Smooth muscle cell (in vitro differentiated cells): Measurements from ENCODE around the gene LLGL2. TPM values are rescaled to one million over a fixed set of nuclear protein-coding genes. Genes with fewer than 3 reads are reported as not detected.

Source experiments
- DNase-seq: peaks from one replicate; lab custom pipeline; 2025; ENCODE audit not compliant: unreplicated experiment; lab: John Stamatoyannopoulos, UW
- H2AFZ ChIP-seq: fragments of 200-600 bp; sonication (generic); 2 replicates; pipeline ENCODE4 v1.6.0; 2016; ENCODE audit warnings: antibody characterized with exemption, low read depth, mild to moderate bottlenecking
- H3F3A ChIP-seq: fragments of 200-600 bp; sonication (generic); 2 replicates; pipeline ENCODE4 v1.6.0; 2017; ENCODE audit warnings: antibody characterized with exemption, low read depth
- H3K27ac ChIP-seq: fragments of 200-600 bp; sonication (generic); 2 replicates; pipeline ENCODE4 v1.5.1; 2016; ENCODE audit warnings: low read depth, mild to moderate bottlenecking
- H3K27me3 ChIP-seq: fragments of 200-600 bp; sonication (generic); 2 replicates; pipeline ENCODE4 v1.6.1; 2016; ENCODE audit warnings: low read depth, mild to moderate bottlenecking
- H3K36me3 ChIP-seq: fragments of 200-600 bp; sonication (generic); 2 replicates; pipeline ENCODE4 v1.5.1; 2016; ENCODE audit warnings: low read depth
- H3K4me1 ChIP-seq: fragments of 200-600 bp; sonication (generic); 2 replicates; pipeline ENCODE4 v1.5.1; 2016; ENCODE audit warnings: low read depth
- H3K4me2 ChIP-seq: fragments of 200-600 bp; sonication (generic); 2 replicates; pipeline ENCODE4 v1.6.0; 2016; ENCODE audit warnings: mild to moderate bottlenecking
- H3K4me3 ChIP-seq: fragments of 200-600 bp; sonication (generic); 2 replicates; pipeline ENCODE4 v1.5.1; 2016; ENCODE audit warnings: mild to moderate bottlenecking
- H3K79me2 ChIP-seq: fragments of 200-600 bp; sonication (generic); 2 replicates; pipeline ENCODE4 v1.6.0; 2016; ENCODE audit warnings: low read depth, mild to moderate bottlenecking
- H3K9ac ChIP-seq: fragments of 200-600 bp; sonication (generic); 2 replicates; pipeline ENCODE4 v1.6.0; 2016; ENCODE audit warnings: low read depth
- H3K9me3 ChIP-seq: fragments of 200-600 bp; sonication (generic); replicated peaks from 2 replicates; pipeline ENCODE4 v1.5.1; 2016; ENCODE audit warnings: low read depth
- H4K20me1 ChIP-seq: fragments of 200-600 bp; sonication (generic); 2 replicates; pipeline ENCODE4 v1.6.0; 2016; ENCODE audit warnings: low read depth
- whole genome bisulfite sequencing: methylation state at CpG from one replicate; pipeline ENCODE4 v1.1.7; 2016; ENCODE audit warnings: low lambda C conversion rate; 5-methylcytosine and 5-hydroxymethylcytosine counted together
- polyA plus RNA-seq: library from polyadenylated mRNA; unstranded; fragments of >200 nt; fragmentation: Nextera tagmentation; extraction: Ambion mirVana; gene quantifications from 2 replicates; pipeline ENCODE4 v1.2.1, GENCODE V29; 2016
- total RNA-seq: library from RNA; depleted of rRNA; stranded (reverse); fragments of >200 nt; gene quantifications from 2 replicates; pipeline ENCODE4 v1.2.3, GENCODE V29; 2014
- TF ChIP-seq, protein P1 (sequence below): fragments of 200-600 bp; sonication (generic); IDR thresholded peaks from 2 replicates; pipeline ENCODE4 v1.5.1; 2017; ENCODE audit warnings: borderline replicate concordance, mild to moderate bottlenecking, antibody characterized with exemption; ENCODE audit not compliant: insufficient read depth, poor library complexity, severe bottlenecking

The LLGL2 gene
- total and polyA plus RNA-seq, 2 experiments from 2014 or later = 9.9 to 12.7 TPM

DNA sequence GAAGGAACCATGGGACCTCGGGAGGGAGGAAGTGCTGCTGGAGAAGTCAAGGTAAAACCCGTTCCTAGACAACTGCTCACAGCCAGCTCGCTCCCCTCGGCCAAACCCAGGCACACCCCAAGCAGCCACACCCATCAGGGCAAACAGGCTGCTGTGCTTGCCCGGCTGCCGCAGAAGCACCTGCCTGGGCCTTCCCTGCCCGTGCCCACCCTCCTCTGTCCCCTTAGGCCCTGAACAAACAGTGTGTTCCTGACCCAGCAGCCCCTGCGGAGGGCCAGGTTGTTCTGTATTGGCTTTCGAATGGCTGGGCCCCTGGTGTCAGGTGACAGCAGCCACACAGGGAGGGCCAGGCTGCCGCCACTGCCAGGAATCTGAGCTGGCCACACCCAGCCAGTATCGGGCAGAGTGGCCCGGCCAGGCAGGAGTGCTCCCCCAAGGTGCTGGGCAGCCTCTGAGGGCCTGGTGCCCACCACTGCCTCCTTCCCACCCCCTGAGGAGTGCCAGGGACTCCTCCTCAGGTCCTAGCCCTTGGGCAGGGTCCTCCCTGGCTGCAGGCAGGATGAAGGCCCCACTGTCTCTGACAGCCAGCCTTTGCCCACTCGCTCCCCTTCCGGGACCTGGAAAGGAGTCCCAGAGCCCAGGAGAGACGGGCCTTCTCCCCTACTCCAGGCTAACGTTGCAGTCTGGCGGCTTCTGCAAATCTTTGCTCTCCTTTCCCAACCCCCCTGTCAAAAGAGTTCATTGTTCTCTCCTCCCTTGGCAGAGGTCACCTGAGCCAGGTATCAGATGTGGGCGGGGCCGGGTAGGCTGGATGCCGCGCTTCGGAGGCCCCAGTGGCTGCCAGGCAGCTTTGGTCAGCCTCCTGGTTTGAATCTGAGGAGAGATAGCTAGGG, 24.0 kb downstream of the LLGL2 start:
- DNase-seq = no peak
- no peak overlapping the region for H3K9ac ChIP-seq
- H3K27me3 ChIP-seq = no peaks in the 10 kb centered on the region
- peak overlapping the region; percentile 3 for H3K27ac ChIP-seq
- no peaks in the 10 kb centered on the region for H3K36me3 ChIP-seq
- no peak overlapping the region for H3K4me2 ChIP-seq
- peaks cover 3% of the 10 kb centered on the region for H3F3A ChIP-seq
- H2AFZ ChIP-seq = no peak overlapping the region
- TF ChIP-seq, protein P1, sequence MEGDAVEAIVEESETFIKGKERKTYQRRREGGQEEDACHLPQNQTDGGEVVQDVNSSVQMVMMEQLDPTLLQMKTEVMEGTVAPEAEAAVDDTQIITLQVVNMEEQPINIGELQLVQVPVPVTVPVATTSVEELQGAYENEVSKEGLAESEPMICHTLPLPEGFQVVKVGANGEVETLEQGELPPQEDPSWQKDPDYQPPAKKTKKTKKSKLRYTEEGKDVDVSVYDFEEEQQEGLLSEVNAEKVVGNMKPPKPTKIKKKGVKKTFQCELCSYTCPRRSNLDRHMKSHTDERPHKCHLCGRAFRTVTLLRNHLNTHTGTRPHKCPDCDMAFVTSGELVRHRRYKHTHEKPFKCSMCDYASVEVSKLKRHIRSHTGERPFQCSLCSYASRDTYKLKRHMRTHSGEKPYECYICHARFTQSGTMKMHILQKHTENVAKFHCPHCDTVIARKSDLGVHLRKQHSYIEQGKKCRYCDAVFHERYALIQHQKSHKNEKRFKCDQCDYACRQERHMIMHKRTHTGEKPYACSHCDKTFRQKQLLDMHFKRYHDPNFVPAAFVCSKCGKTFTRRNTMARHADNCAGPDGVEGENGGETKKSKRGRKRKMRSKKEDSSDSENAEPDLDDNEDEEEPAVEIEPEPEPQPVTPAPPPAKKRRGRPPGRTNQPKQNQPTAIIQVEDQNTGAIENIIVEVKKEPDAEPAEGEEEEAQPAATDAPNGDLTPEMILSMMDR = no peak
- no peaks in the 10 kb centered on the region for H3K9me3 ChIP-seq
- H4K20me1 ChIP-seq = no peaks in the 10 kb centered on the region
- H3K79me2 ChIP-seq = no peaks in the 10 kb centered on the region
- WGBS = 57% methylated on average over 20 of the region's 22 CpGs
- no peak overlapping the region for H3K4me3 ChIP-seq
- H3K4me1 ChIP-seq = peaks cover 24% of the 10 kb centered on the region

DNA sequence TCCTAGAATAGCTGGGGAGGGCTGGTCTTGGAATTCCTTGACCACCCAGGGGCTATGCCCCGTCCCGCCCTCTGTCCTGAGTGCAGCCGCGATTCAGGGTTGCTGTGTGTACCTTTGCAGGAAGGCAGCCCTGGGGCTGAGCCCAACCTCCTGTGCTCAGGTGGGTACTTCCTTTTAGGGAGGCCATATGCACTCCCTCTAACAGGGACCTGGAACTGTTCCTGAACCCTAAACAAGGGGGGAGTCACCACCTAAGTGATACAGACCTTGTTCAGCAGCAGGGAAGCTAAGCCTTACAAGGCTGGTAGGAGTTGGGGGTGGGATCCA, 24.6 kb downstream of the LLGL2 start:
- no peak overlapping the region for H2AFZ ChIP-seq
- no peaks in the 10 kb centered on the region for H3K27me3 ChIP-seq
- TF ChIP-seq, protein P1 = no peak
- peaks cover 24% of the 10 kb centered on the region for H3K4me1 ChIP-seq
- no peak overlapping the region for H3K9ac ChIP-seq
- no peak for DNase-seq
- H3K36me3 ChIP-seq = no peaks in the 10 kb centered on the region
- H3F3A ChIP-seq = peaks cover 3% of the 10 kb centered on the region
- H3K4me3 ChIP-seq = no peak overlapping the region
- no peaks in the 10 kb centered on the region for H3K9me3 ChIP-seq
- no peaks in the 10 kb centered on the region for H3K79me2 ChIP-seq
- WGBS = 85% methylated on average over 4 of the region's 4 CpGs
- H3K27ac ChIP-seq = no peak overlapping the region
- no peaks in the 10 kb centered on the region for H4K20me1 ChIP-seq
- no peak overlapping the region for H3K4me2 ChIP-seq

DNA sequence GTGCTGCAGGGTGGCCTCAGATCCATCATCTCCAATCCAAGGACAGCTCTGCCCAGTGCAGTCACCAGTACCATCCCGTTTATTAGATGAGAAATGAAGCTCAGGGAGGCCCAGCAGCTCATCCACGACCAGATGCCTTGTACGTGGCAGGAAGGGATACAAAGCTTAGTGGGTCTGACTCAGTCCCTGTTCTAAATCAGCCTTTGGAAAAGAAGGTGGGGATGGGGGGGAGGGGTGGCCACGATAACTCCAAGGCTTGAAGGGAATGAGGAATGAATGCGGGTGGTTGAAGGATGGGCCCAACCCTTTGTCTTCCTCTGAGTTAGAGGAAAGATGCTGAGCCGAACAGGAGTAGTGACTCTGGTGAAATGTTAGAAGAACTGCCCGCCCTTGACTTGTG, 25.8 kb downstream of the LLGL2 start:
- Histone ChIP-seq H3K36me3 (no peaks in the 10 kb centered on the region), H3K9me3 (no peaks in the 10 kb centered on the region), H3K79me2 (no peaks in the 10 kb centered on the region), H3K4me2 (peak overlapping the region; percentile 34), H3K4me1 (peaks cover 24% of the 10 kb centered on the region), H3K4me3 (no peak overlapping the region), H3F3A (peaks cover 3% of the 10 kb centered on the region), H3K9ac (no peak overlapping the region), H3K27me3 (no peaks in the 10 kb centered on the region), H2AFZ (no peak overlapping the region), H3K27ac (peak overlapping the region; percentile 14), H4K20me1 (no peaks in the 10 kb centered on the region)
- TF ChIP-seq, protein P1 = no peak
- no peak for DNase-seq
- WGBS = 38% methylated on average over 7 of the region's 7 CpGs
